HEK293 (cell line): ENCODE measurements around the gene LPGAT1.

Source experiments
- CTCF ChIA-PET: fragments of 350-600 bp; formaldehyde crosslinking; extraction: SDS; loops from one replicate; lab custom pipeline; 2021; ENCODE audit warnings: antibody characterized with exemption; lab: Yijun Ruan, JAX
- POLR2A ChIA-PET: fragments of 300-600 bp; formaldehyde crosslinking; extraction: SDS; loops from one replicate; lab custom pipeline; 2020; ENCODE audit warnings: antibody characterized with exemption, inconsistent platforms; lab: Yijun Ruan, JAX
- H3K27ac ChIP-seq: fragments of 200-500 bp; sonication (Bioruptor generic); 2 replicates; pipeline ENCODE4 v1.5.1; 2014; ENCODE audit warnings: low read depth, low read length, control low read depth, inconsistent platforms; ENCODE audit errors: extremely low read depth
- H3K36me3 ChIP-seq, 2 experiments: fragments of 200-500 bp in 1 of 2; sonication (Bioruptor generic) in 1 of 2; 1 replicate in 1 of 2; 2 replicates in 1 of 2; pipeline ENCODE4 v1.5.1; 2014 to 2017; ENCODE audit warnings: inconsistent platforms in 2 of 2, low read length in 2 of 2; ENCODE audit not compliant: control insufficient read depth in 2 of 2, insufficient read depth in 1 of 2
- H3K4me1 ChIP-seq: fragments of 200-500 bp; sonication (Bioruptor generic); 2 replicates; pipeline ENCODE4 v1.5.1; 2014; ENCODE audit warnings: mild to moderate bottlenecking, low read length, inconsistent platforms; ENCODE audit not compliant: control insufficient read depth, insufficient read depth
- H3K4me3 ChIP-seq: 2 replicates; pipeline ENCODE4 v1.5.1; 2011; ENCODE audit warnings: low read depth, mild to moderate bottlenecking, control low read depth, low read length, moderate library complexity
- H3K9me3 ChIP-seq: fragments of 200-500 bp; sonication (Bioruptor generic); 2 replicates; pipeline ENCODE4 v1.5.1; 2014; ENCODE audit warnings: low read depth, low read length, inconsistent platforms; ENCODE audit not compliant: control insufficient read depth, insufficient read depth
- GFI1B ChIP-seq: fragments of 450-650 bp; formaldehyde crosslinking; IDR thresholded peaks from 2 replicates; pipeline ENCODE4 v1.5.1; 2016; ENCODE audit warnings: missing biosample characterization, missing genetic modification characterization
- HOXA7 ChIP-seq: sonication (generic); formaldehyde crosslinking; IDR thresholded peaks from 2 replicates; pipeline ENCODE4 v1.8.1; 2022; ENCODE audit warnings: missing genetic modification reagents, borderline replicate concordance
- PRDM1 ChIP-seq: fragments of 450-650 bp; formaldehyde crosslinking; IDR thresholded peaks from 2 replicates; pipeline ENCODE4; 2016; ENCODE audit warnings: missing biosample characterization, missing genetic modification characterization
- SCRT2 ChIP-seq: fragments of 450-650 bp; formaldehyde crosslinking; IDR thresholded peaks from 2 replicates; pipeline ENCODE4 v1.5.1; 2016; ENCODE audit warnings: missing biosample characterization, missing genetic modification characterization
- ZNF211 ChIP-seq: fragments of 450-650 bp; formaldehyde crosslinking; IDR thresholded peaks from 2 replicates; pipeline ENCODE4 v1.5.1; 2016; ENCODE audit warnings: low read depth, missing biosample characterization, missing genetic modification characterization
- ZNF223 ChIP-seq: fragments of 450-650 bp; formaldehyde crosslinking; IDR thresholded peaks from 2 replicates; pipeline ENCODE4 v1.5.1; 2016; ENCODE audit warnings: missing biosample characterization, missing genetic modification characterization
- ZNF473 ChIP-seq: fragments of 450-650 bp; formaldehyde crosslinking; IDR thresholded peaks from 2 replicates; pipeline ENCODE4 v1.5.1; 2017; ENCODE audit warnings: missing biosample characterization, missing genetic modification characterization
- ZNF488 ChIP-seq: fragments of 450-650 bp; formaldehyde crosslinking; IDR thresholded peaks from 2 replicates; pipeline ENCODE4 v1.5.1; 2016; ENCODE audit warnings: missing biosample characterization, missing genetic modification characterization
- ZNF501 ChIP-seq: fragments of 450-650 bp; formaldehyde crosslinking; IDR thresholded peaks from 2 replicates; pipeline ENCODE4 v1.5.1; 2016; ENCODE audit warnings: missing biosample characterization, missing genetic modification characterization
- ZNF518A ChIP-seq: fragments of 450-650 bp; formaldehyde crosslinking; conservative IDR thresholded peaks from 2 replicates; pipeline ENCODE4 v1.5.1; 2016; ENCODE audit warnings: low read depth, missing biosample characterization, missing genetic modification characterization
- ZNF654 ChIP-seq: fragments of 450-650 bp; formaldehyde crosslinking; IDR thresholded peaks from 2 replicates; pipeline ENCODE4 v1.5.1; 2016; ENCODE audit warnings: low read depth, missing biosample characterization, missing genetic modification characterization

Gene LPGAT1

GRCh38 chr1:211804915-211805314 is 25.6 kb downstream of the LPGAT1 start:
- H3K4me3 ChIP-seq, result no peak overlapping the region
- H3K27ac ChIP-seq, result no peak overlapping the region
- no peaks in the 10 kb centered on the region for H3K9me3 ChIP-seq
- POLR2A ChIA-PET, result no interaction called here
- H3K36me3 ChIP-seq, result peaks cover 12 to 22% of the 10 kb centered on the region in 2 experiments
- TF ChIP-seq ZNF223 (tag by site-specific recombination), result no peak
- TF ChIP-seq PRDM1 (tag by site-specific recombination), result peak; percentile 42; the same call in 1 of the 2 replicates
- H3K4me1 ChIP-seq, result no peaks in the 10 kb centered on the region
- CTCF ChIA-PET, result no interaction called here

- POLR2A ChIA-PET, result no interaction called here
Measured at GRCh38 chr1:211800925-211801607, 29.5 kb downstream of the LPGAT1 start.

GRCh38 chr1:211797994-211798393 is 32.6 kb downstream of the LPGAT1 start:
- no peak for TF ChIP-seq ZNF518A (tag by site-specific recombination)
- TF ChIP-seq SCRT2 (tag by site-specific recombination), result no peak
- no peak for TF ChIP-seq ZNF501 (tag by site-specific recombination)
- TF ChIP-seq GFI1B (tag by site-specific recombination), result no peak
- no peak for TF ChIP-seq HOXA7 (CRISPR knock-in tag)
- H3K9me3 ChIP-seq, result no peaks in the 10 kb centered on the region
- peaks cover 4 to 8% of the 10 kb centered on the region in 2 experiments for H3K36me3 ChIP-seq
- no peak overlapping the region for H3K27ac ChIP-seq
- ChIA-PET CTCF (interaction anchor here (0.7 kb wide), 1 partner anchor 121 kb away, joined by 3 read pairs; no protein-coding TSS in a partner anchor), POLR2A (no interaction called here)
- H3K4me1 ChIP-seq, result no peaks in the 10 kb centered on the region
- no peak overlapping the region for H3K4me3 ChIP-seq

More at GRCh38 chr1:211800925-211801607, 29.5 kb downstream of the LPGAT1 start:
- Histone ChIP-seq H3K36me3 (peaks cover 10 to 13% of the 10 kb centered on the region in 2 experiments), H3K27ac (no peak overlapping the region), H3K9me3 (no peaks in the 10 kb centered on the region), H3K4me1 (no peaks in the 10 kb centered on the region), H3K4me3 (no peak overlapping the region)
- TF ChIP-seq ZNF488 (tag by site-specific recombination), result no peak
- peak; percentile 91 for TF ChIP-seq ZNF211
- CTCF ChIA-PET, result interaction anchor here (0.5 kb wide), 1 partner anchor 667 kb away, joined by 3 read pairs; no protein-coding TSS in a partner anchor

- CTCF ChIA-PET, result interaction anchor here (0.8 kb wide), 1 partner anchor 178 kb away, joined by 4 read pairs; no protein-coding TSS in a partner anchor
Measured at GRCh38 chr1:211791979-211792378, 38.6 kb downstream of the LPGAT1 start.

More at GRCh38 chr1:211791979-211792378, 38.6 kb downstream of the LPGAT1 start:
- no peak overlapping the region for H3K27ac ChIP-seq
- POLR2A ChIA-PET, result no interaction called here
- H3K36me3 ChIP-seq, result peaks cover 22 to 23% of the 10 kb centered on the region in 2 experiments; a peak in 2 of 3 replicates
- no peaks in the 10 kb centered on the region for H3K4me1 ChIP-seq
- H3K4me3 ChIP-seq, result no peak overlapping the region
- no peaks in the 10 kb centered on the region for H3K9me3 ChIP-seq
- TF ChIP-seq ZNF473 (tag by site-specific recombination) (no peak), ZNF654 (tag by site-specific recombination) (no peak)
